Measurements from ENCODE around the gene VPS13D. TPM values are rescaled to one million over a fixed set of nuclear protein-coding genes. Genes with fewer than 3 reads are reported as not detected.

Gene VPS13D
- total RNA-seq, 1 experiment from 2014 or later = 29.0 TPM

DNA sequence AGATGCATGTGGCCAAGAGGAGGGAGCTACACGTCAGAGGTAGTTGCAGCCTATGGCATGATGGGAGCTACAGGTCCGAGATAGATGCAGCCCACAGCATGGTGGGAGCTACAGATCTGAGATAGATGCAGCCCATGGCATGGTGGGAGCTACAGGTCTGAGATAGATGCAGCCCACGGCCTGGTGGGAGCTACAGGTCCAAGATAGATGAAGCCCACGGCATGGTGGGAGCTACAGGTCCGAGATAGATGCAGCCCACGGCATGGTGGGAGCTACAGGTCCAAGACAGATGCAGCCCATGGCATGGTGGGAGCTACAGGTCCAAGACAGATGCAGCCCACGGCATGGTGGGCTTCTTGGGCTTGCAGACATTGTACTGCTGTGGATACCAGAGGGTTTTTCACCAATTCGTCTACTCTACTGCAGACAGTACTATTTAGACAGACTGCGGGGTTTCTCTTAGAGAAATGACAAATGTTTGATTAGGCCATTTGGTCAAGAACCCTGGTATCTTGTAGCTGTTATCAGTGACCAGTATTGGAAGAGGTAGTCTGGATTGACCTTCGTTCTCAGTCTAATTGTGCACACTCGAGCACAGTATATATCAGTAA is 260.8 kb downstream of the VPS13D start:
- Mint-ChIP-seq H3K27me3 (ENCODE audit: low read depth) (0 out of 2 replicates have a peak, but pooled peaks cover 2% of the 10 kb centered on the region), H3K9me3 (peaks cover 33% of the 10 kb centered on the region), H3K36me3 (peaks cover 28% of the 10 kb centered on the region), H3K4me3 (no peak overlapping the region), H3K27ac (no peak overlapping the region), H3K4me1 (peaks cover 15% of the 10 kb centered on the region)
- ChIA-PET POLR2A (no interaction called here), CTCF (no interaction called here)
- DNase-seq (ENCODE audit: low spot score) = no peak
- ATAC-seq = no peak
- TF ChIP-seq NFE2L1 (CRISPR knock-in tag; IDR thresholded peaks at IDR 0.05) = no peak
- no peak for TF ChIP-seq RORB (CRISPR knock-in tag; IDR thresholded peaks at IDR 0.05)
- TF ChIP-seq ZBTB21 (CRISPR knock-in tag; IDR thresholded peaks at IDR 0.05; ENCODE audit: borderline replicate concordance) = no peak
- TF ChIP-seq ZNF263 (CRISPR knock-in tag; IDR thresholded peaks at IDR 0.05; ENCODE audit: low read depth) = no peak
- no peak for TF ChIP-seq NFYB (CRISPR knock-in tag; conservative IDR thresholded peaks at IDR 0.05; ENCODE audit: low read depth)
- no peak for TF ChIP-seq CBFB (CRISPR knock-in tag; IDR thresholded peaks at IDR 0.05; ENCODE audit: low read depth)
- TF ChIP-seq, protein P1, sequence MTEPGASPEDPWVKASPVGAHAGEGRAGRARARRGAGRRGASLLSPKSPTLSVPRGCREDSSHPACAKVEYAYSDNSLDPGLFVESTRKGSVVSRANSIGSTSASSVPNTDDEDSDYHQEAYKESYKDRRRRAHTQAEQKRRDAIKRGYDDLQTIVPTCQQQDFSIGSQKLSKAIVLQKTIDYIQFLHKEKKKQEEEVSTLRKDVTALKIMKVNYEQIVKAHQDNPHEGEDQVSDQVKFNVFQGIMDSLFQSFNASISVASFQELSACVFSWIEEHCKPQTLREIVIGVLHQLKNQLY (CRISPR knock-in tag; IDR thresholded peaks at IDR 0.05) = no peak
- no peak for TF ChIP-seq GRHL2 (CRISPR knock-in tag; IDR thresholded peaks at IDR 0.05; ENCODE audit: insufficient replicate concordance, severe bottlenecking)
- no peak for TF ChIP-seq IRF2 (CRISPR knock-in tag; IDR thresholded peaks at IDR 0.05; ENCODE audit: borderline replicate concordance, low read depth)
- TF ChIP-seq, protein P2, sequence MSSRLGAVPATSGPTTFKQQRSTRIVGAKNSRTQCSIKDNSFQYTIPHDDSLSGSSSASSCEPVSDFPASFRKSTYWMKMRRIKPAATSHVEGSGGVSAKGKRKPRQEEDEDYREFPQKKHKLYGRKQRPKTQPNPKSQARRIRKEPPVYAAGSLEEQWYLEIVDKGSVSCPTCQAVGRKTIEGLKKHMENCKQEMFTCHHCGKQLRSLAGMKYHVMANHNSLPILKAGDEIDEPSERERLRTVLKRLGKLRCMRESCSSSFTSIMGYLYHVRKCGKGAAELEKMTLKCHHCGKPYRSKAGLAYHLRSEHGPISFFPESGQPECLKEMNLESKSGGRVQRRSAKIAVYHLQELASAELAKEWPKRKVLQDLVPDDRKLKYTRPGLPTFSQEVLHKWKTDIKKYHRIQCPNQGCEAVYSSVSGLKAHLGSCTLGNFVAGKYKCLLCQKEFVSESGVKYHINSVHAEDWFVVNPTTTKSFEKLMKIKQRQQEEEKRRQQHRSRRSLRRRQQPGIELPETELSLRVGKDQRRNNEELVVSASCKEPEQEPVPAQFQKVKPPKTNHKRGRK (CRISPR knock-in tag; IDR thresholded peaks at IDR 0.05; ENCODE audit: borderline replicate concordance) = no peak
- TF ChIP-seq ZNF138 (CRISPR knock-in tag; conservative IDR thresholded peaks at IDR 0.05) = no peak
- no peak for TF ChIP-seq ELF4 (CRISPR knock-in tag; IDR thresholded peaks at IDR 0.05; ENCODE audit: low read depth)
- no peak for TF ChIP-seq NFATC4 (CRISPR knock-in tag; IDR thresholded peaks at IDR 0.05)
- TF ChIP-seq, protein P3, sequence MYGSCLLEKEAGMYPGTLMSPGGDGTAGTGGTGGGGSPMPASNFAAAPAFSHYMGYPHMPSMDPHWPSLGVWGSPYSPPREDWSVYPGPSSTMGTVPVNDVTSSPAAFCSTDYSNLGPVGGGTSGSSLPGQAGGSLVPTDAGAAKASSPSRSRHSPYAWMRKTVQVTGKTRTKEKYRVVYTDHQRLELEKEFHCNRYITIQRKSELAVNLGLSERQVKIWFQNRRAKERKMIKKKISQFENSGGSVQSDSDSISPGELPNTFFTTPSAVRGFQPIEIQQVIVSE (CRISPR knock-in tag; IDR thresholded peaks at IDR 0.05; ENCODE audit: borderline replicate concordance) = no peak
- no peak for TF ChIP-seq OVOL2 (CRISPR knock-in tag; IDR thresholded peaks at IDR 0.05; ENCODE audit: borderline replicate concordance)
- TF ChIP-seq ZNF416 (CRISPR knock-in tag; IDR thresholded peaks at IDR 0.05) = no peak
- no peak for TF ChIP-seq ZNF396 (CRISPR knock-in tag; IDR thresholded peaks at IDR 0.05; ENCODE audit: borderline replicate concordance)
- no peak for TF ChIP-seq GABPB1 (CRISPR knock-in tag; IDR thresholded peaks at IDR 0.05)
- TF ChIP-seq FOXP1 (CRISPR knock-in tag; IDR thresholded peaks at IDR 0.05; ENCODE audit: borderline replicate concordance) = no peak
- no peak for TF ChIP-seq TCF7 (CRISPR knock-in tag; IDR thresholded peaks at IDR 0.05; ENCODE audit: low read depth)

DNA sequence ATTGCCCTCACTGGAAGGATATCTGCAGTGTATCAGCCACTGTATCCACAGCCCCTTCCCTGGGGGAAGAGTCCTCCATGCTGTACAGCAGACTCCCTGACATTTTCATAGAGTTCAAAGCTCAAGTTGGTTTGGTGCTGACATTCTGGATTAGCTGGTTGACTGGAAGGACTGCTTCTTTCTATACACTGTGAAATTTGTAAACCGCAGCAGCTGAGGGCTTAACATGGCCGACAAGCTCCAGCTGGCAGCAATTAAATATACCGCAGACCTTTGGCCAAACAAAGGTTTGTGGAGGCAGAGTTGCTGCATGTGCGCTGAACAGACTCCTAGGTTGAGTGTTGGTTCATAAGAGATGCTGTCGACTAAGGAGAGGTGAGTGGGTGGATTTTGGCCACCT is 261.8 kb downstream of the VPS13D start:
- ATAC-seq (no peak), DNase-seq (ENCODE audit: low spot score) (no peak)
- peaks cover 33% of the 10 kb centered on the region for H3K9me3 Mint-ChIP-seq
- POLR2A ChIA-PET = no interaction called here
- CTCF ChIA-PET = no interaction called here
- no peak for TF ChIP-seq ZNF232 (CRISPR knock-in tag; IDR thresholded peaks at IDR 0.05)
- TF ChIP-seq, protein P4, sequence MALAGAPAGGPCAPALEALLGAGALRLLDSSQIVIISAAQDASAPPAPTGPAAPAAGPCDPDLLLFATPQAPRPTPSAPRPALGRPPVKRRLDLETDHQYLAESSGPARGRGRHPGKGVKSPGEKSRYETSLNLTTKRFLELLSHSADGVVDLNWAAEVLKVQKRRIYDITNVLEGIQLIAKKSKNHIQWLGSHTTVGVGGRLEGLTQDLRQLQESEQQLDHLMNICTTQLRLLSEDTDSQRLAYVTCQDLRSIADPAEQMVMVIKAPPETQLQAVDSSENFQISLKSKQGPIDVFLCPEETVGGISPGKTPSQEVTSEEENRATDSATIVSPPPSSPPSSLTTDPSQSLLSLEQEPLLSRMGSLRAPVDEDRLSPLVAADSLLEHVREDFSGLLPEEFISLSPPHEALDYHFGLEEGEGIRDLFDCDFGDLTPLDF (CRISPR knock-in tag; IDR thresholded peaks at IDR 0.05) = no peak
- TF ChIP-seq, protein P5, sequence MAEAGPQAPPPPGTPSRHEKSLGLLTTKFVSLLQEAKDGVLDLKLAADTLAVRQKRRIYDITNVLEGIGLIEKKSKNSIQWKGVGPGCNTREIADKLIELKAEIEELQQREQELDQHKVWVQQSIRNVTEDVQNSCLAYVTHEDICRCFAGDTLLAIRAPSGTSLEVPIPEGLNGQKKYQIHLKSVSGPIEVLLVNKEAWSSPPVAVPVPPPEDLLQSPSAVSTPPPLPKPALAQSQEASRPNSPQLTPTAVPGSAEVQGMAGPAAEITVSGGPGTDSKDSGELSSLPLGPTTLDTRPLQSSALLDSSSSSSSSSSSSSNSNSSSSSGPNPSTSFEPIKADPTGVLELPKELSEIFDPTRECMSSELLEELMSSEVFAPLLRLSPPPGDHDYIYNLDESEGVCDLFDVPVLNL (CRISPR knock-in tag; IDR thresholded peaks at IDR 0.05; ENCODE audit: borderline replicate concordance, low read depth) = no peak
- no peak for TF ChIP-seq NFE2L1 (CRISPR knock-in tag; IDR thresholded peaks at IDR 0.05)
- TF ChIP-seq SMAD3 (CRISPR knock-in tag; IDR thresholded peaks at IDR 0.05; ENCODE audit: borderline replicate concordance) = no peak
- no peak for TF ChIP-seq NR1H2 (CRISPR knock-in tag; IDR thresholded peaks at IDR 0.05)
- peaks cover 7% of the 10 kb centered on the region for H3K4me1 Mint-ChIP-seq
- no peak overlapping the region for H3K4me3 Mint-ChIP-seq
- 0 out of 2 replicates have a peak, but pooled peaks cover 2% of the 10 kb centered on the region for H3K27me3 Mint-ChIP-seq (ENCODE audit: low read depth)
- no peak overlapping the region for H3K27ac Mint-ChIP-seq
- peaks cover 28% of the 10 kb centered on the region for H3K36me3 Mint-ChIP-seq

Measured in WTC11 (cell line).